Measurements from ENCODE around the gene NAP1L1.

Gene NAP1L1

GRCh38 chr12:76031414-76032042 is 53.0 kb downstream of the NAP1L1 start, which contains the start of gene PHLDA1:
TSS of gene PHLDA1 (minus strand) at chr12:76031776.
- peak; percentile 89 to 94 (median 90) for DNase-seq
- Histone ChIP-seq H3K4me1 (ENCODE audit: control insufficient read depth, insufficient read depth, low read length, poor library complexity, severe bottlenecking) (peaks cover 12% of the 10 kb centered on the region), H3K9me3 (ENCODE audit: control insufficient read depth, low read length) (no peaks in the 10 kb centered on the region), H3K27me3 (replicated peaks; ENCODE audit: control insufficient read depth, insufficient read depth, low read length, poor library complexity, severe bottlenecking) (no peaks in the 10 kb centered on the region), H3K36me3 (ENCODE audit: control insufficient read depth, insufficient read depth, low read length) (no peaks in the 10 kb centered on the region), H3K27ac (ENCODE audit: insufficient read depth, low read length, poor library complexity, severe bottlenecking) (peak within 1 kb of the TSS; percentile 94), H3K4me3 (ENCODE audit: insufficient read depth, low read depth, low read length, poor library complexity, severe bottlenecking) (peak within 1 kb of the TSS; percentile 91)

GRCh38 chr12:76031081-76031413 is 53.4 kb downstream of the NAP1L1 start:
- Histone ChIP-seq H3K36me3 (ENCODE audit: control insufficient read depth, insufficient read depth, low read length) (no peaks in the 10 kb centered on the region), H3K27ac (ENCODE audit: insufficient read depth, low read length, poor library complexity, severe bottlenecking) (peak overlapping the region; percentile 82), H3K27me3 (replicated peaks; ENCODE audit: control insufficient read depth, insufficient read depth, low read length, poor library complexity, severe bottlenecking) (no peaks in the 10 kb centered on the region), H3K4me1 (ENCODE audit: control insufficient read depth, insufficient read depth, low read length, poor library complexity, severe bottlenecking) (peaks cover 12% of the 10 kb centered on the region), H3K9me3 (ENCODE audit: control insufficient read depth, low read length) (no peaks in the 10 kb centered on the region), H3K4me3 (ENCODE audit: insufficient read depth, low read depth, low read length, poor library complexity, severe bottlenecking) (peak overlapping the region; percentile 91)
- no peak for DNase-seq

- Histone ChIP-seq H3K27ac (ENCODE audit: insufficient read depth, low read length, poor library complexity, severe bottlenecking) (peak overlapping the region; percentile 82), H3K4me1 (ENCODE audit: control insufficient read depth, insufficient read depth, low read length, poor library complexity, severe bottlenecking) (peaks cover 12% of the 10 kb centered on the region), H3K9me3 (ENCODE audit: control insufficient read depth, low read length) (no peaks in the 10 kb centered on the region), H3K36me3 (ENCODE audit: control insufficient read depth, insufficient read depth, low read length) (no peaks in the 10 kb centered on the region), H3K27me3 (replicated peaks; ENCODE audit: control insufficient read depth, insufficient read depth, low read length, poor library complexity, severe bottlenecking) (no peaks in the 10 kb centered on the region), H3K4me3 (ENCODE audit: insufficient read depth, low read depth, low read length, poor library complexity, severe bottlenecking) (peak overlapping the region; percentile 91)
- DNase-seq, result peak; percentile 34
Observed at GRCh38 chr12:76030341-76031080, 54.0 kb downstream of the NAP1L1 start.

- no peaks in the 10 kb centered on the region for H3K36me3 ChIP-seq (ENCODE audit: control insufficient read depth, insufficient read depth, low read length)
- no peaks in the 10 kb centered on the region for H3K9me3 ChIP-seq (ENCODE audit: control insufficient read depth, low read length)
- DNase-seq, result peak in 1 of 3 donors; percentile 11
- H3K27ac ChIP-seq (ENCODE audit: insufficient read depth, low read length, poor library complexity, severe bottlenecking), result peak overlapping the region; percentile 82
- peak overlapping the region; percentile 91 for H3K4me3 ChIP-seq (ENCODE audit: insufficient read depth, low read depth, low read length, poor library complexity, severe bottlenecking)
- H3K27me3 ChIP-seq (replicated peaks; ENCODE audit: control insufficient read depth, insufficient read depth, low read length, poor library complexity, severe bottlenecking), result no peaks in the 10 kb centered on the region
- peaks cover 12% of the 10 kb centered on the region for H3K4me1 ChIP-seq (ENCODE audit: control insufficient read depth, insufficient read depth, low read length, poor library complexity, severe bottlenecking)
Observed at GRCh38 chr12:76029982-76030340, 54.5 kb downstream of the NAP1L1 start.

- H3K27me3 ChIP-seq (replicated peaks; ENCODE audit: control insufficient read depth, insufficient read depth, low read length, poor library complexity, severe bottlenecking), result no peaks in the 10 kb centered on the region
- H3K27ac ChIP-seq (ENCODE audit: insufficient read depth, low read length, poor library complexity, severe bottlenecking), result no peak overlapping the region
- H3K4me1 ChIP-seq (ENCODE audit: control insufficient read depth, insufficient read depth, low read length, poor library complexity, severe bottlenecking), result peaks cover 12% of the 10 kb centered on the region
Observed at GRCh38 chr12:76028571-76029277, 55.8 kb downstream of the NAP1L1 start.

GRCh38 chr12:76026643-76027063 is 57.8 kb downstream of the NAP1L1 start:
- Histone ChIP-seq H3K4me3 (ENCODE audit: insufficient read depth, low read depth, low read length, poor library complexity, severe bottlenecking) (no peak overlapping the region), H3K9me3 (ENCODE audit: control insufficient read depth, low read length) (no peaks in the 10 kb centered on the region), H3K4me1 (ENCODE audit: control insufficient read depth, insufficient read depth, low read length, poor library complexity, severe bottlenecking) (peaks cover 7% of the 10 kb centered on the region), H3K36me3 (ENCODE audit: control insufficient read depth, insufficient read depth, low read length) (no peaks in the 10 kb centered on the region), H3K27me3 (replicated peaks; ENCODE audit: control insufficient read depth, insufficient read depth, low read length, poor library complexity, severe bottlenecking) (no peaks in the 10 kb centered on the region), H3K27ac (ENCODE audit: insufficient read depth, low read length, poor library complexity, severe bottlenecking) (no peak overlapping the region)
- no peak for DNase-seq

More at GRCh38 chr12:76028571-76029277, 55.8 kb downstream of the NAP1L1 start:
- H3K4me3 ChIP-seq (ENCODE audit: insufficient read depth, low read depth, low read length, poor library complexity, severe bottlenecking), result no peak overlapping the region
- no peaks in the 10 kb centered on the region for H3K36me3 ChIP-seq (ENCODE audit: control insufficient read depth, insufficient read depth, low read length)
- H3K9me3 ChIP-seq (ENCODE audit: control insufficient read depth, low read length), result no peaks in the 10 kb centered on the region
- DNase-seq, result no peak

GRCh38 chr12:76025601-76026575 is 58.6 kb downstream of the NAP1L1 start:
- no peak for DNase-seq
- Histone ChIP-seq H3K27me3 (replicated peaks; ENCODE audit: control insufficient read depth, insufficient read depth, low read length, poor library complexity, severe bottlenecking) (no peaks in the 10 kb centered on the region), H3K9me3 (ENCODE audit: control insufficient read depth, low read length) (no peaks in the 10 kb centered on the region), H3K27ac (ENCODE audit: insufficient read depth, low read length, poor library complexity, severe bottlenecking) (no peak overlapping the region), H3K36me3 (ENCODE audit: control insufficient read depth, insufficient read depth, low read length) (no peaks in the 10 kb centered on the region), H3K4me1 (ENCODE audit: control insufficient read depth, insufficient read depth, low read length, poor library complexity, severe bottlenecking) (peaks cover 11% of the 10 kb centered on the region), H3K4me3 (ENCODE audit: insufficient read depth, low read depth, low read length, poor library complexity, severe bottlenecking) (no peak overlapping the region)

- Histone ChIP-seq H3K4me1 (ENCODE audit: control insufficient read depth, insufficient read depth, low read length, poor library complexity, severe bottlenecking) (peaks cover 15% of the 10 kb centered on the region), H3K4me3 (ENCODE audit: insufficient read depth, low read depth, low read length, poor library complexity, severe bottlenecking) (no peak overlapping the region), H3K27me3 (replicated peaks; ENCODE audit: control insufficient read depth, insufficient read depth, low read length, poor library complexity, severe bottlenecking) (no peaks in the 10 kb centered on the region), H3K9me3 (ENCODE audit: control insufficient read depth, low read length) (no peaks in the 10 kb centered on the region), H3K36me3 (ENCODE audit: control insufficient read depth, insufficient read depth, low read length) (no peaks in the 10 kb centered on the region), H3K27ac (ENCODE audit: insufficient read depth, low read length, poor library complexity, severe bottlenecking) (no peak overlapping the region)
- DNase-seq, result no peak
Observed at GRCh38 chr12:76024942-76025600, 59.4 kb downstream of the NAP1L1 start.

GRCh38 chr12:76024102-76024781 is 60.2 kb downstream of the NAP1L1 start:
- no peak for DNase-seq
- Histone ChIP-seq H3K27ac (ENCODE audit: insufficient read depth, low read length, poor library complexity, severe bottlenecking) (no peak overlapping the region), H3K36me3 (ENCODE audit: control insufficient read depth, insufficient read depth, low read length) (no peaks in the 10 kb centered on the region), H3K4me1 (ENCODE audit: control insufficient read depth, insufficient read depth, low read length, poor library complexity, severe bottlenecking) (peaks cover 23% of the 10 kb centered on the region), H3K27me3 (replicated peaks; ENCODE audit: control insufficient read depth, insufficient read depth, low read length, poor library complexity, severe bottlenecking) (no peaks in the 10 kb centered on the region), H3K4me3 (ENCODE audit: insufficient read depth, low read depth, low read length, poor library complexity, severe bottlenecking) (no peak overlapping the region), H3K9me3 (ENCODE audit: control insufficient read depth, low read length) (no peaks in the 10 kb centered on the region)

Data from effector memory CD4-positive, alpha-beta T cell (primary cell).